Stomach (tissue), 4 donors: ENCODE data around the gene PPP4R2.

ENCODE experiments used
- POLR2A ChIP-seq, 4 donors: fragments of 450-650 bp; IDR thresholded peaks; one replicate each; pipeline ENCODE4 v1.6.1; 2016; ENCODE audit warnings: antibody characterized with exemption in 4 of 4, control low read depth in 2 of 4, mild to moderate bottlenecking in 1 of 4, moderate library complexity in 1 of 4
- POLR2AphosphoS5 ChIP-seq, 3 donors: sonication (generic); formaldehyde crosslinking; IDR thresholded peaks; one replicate each; pipeline ENCODE4 v1.6.1; 2016; ENCODE audit warnings: antibody characterized with exemption in 3 of 3
- TF ChIP-seq, protein P1 (sequence below), 7 experiments: fragments of 450-650 bp in 4 of 7; fragments of 200-600 bp in 3 of 7; sonication (generic) in 3 of 7; IDR thresholded peaks; one replicate each; pipeline ENCODE4 v1.5.1; 2016 to 2019; ENCODE audit warnings: antibody characterized with exemption in 7 of 7, control low read depth in 2 of 7, mild to moderate bottlenecking in 1 of 7

DNA sequence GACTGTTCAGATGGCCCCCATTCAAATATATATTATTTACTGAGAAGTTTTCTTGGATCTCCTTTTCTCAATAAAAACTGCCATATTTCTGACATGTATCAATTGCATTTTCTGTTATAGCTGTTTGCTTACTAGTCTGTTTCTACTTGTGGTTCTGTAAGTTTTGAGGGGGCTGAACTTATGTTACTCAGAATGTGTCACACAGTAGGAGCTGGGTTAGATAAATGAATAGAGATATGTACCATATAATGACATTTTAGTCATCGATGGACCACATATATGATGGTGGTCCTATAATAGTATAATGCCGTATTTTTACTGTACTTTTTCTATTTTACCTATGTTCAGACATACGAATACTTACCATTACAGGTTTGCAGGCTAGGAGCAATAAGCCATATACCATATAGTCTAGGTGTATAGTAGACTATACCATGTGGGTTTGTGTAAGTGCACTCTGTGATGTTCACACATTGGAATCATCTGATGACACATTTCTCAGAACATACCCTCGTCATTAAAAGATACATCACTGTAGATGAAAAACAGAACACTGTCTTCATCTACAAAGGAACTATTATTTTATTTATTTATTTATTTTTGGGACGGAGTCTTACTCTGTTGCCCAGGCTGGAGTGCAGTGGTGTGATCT is 22.3 kb downstream of the PPP4R2 start:
- TF ChIP-seq, protein P1, sequence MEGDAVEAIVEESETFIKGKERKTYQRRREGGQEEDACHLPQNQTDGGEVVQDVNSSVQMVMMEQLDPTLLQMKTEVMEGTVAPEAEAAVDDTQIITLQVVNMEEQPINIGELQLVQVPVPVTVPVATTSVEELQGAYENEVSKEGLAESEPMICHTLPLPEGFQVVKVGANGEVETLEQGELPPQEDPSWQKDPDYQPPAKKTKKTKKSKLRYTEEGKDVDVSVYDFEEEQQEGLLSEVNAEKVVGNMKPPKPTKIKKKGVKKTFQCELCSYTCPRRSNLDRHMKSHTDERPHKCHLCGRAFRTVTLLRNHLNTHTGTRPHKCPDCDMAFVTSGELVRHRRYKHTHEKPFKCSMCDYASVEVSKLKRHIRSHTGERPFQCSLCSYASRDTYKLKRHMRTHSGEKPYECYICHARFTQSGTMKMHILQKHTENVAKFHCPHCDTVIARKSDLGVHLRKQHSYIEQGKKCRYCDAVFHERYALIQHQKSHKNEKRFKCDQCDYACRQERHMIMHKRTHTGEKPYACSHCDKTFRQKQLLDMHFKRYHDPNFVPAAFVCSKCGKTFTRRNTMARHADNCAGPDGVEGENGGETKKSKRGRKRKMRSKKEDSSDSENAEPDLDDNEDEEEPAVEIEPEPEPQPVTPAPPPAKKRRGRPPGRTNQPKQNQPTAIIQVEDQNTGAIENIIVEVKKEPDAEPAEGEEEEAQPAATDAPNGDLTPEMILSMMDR (IDR thresholded peaks at IDR 0.05) = no peak
- no peak for TF ChIP-seq POLR2A (IDR thresholded peaks at IDR 0.05)
- no peak for TF ChIP-seq POLR2AphosphoS5 (IDR thresholded peaks at IDR 0.05)
